DMS79 treated with DMSO at 0.1 percent for 48 hours (cell line): ENCODE data around the gene MXRA8.
A peak's percentile ranks its signal among the peaks of the same experiment; 100 is the strongest.

Experiments used
- DNase-seq: peaks from one replicate; lab custom pipeline; 2025; lab: John Stamatoyannopoulos, UW

MXRA8 gene

GRCh38 chr1:1367315-1367714 lies 9.0 kb upstream of the MXRA8 start:
- DNase-seq = no peak

GRCh38 chr1:1366699-1367066 lies 8.3 kb upstream of the MXRA8 start:
- no peak for DNase-seq

- DNase-seq = no peak
These were observed 7.7 kb upstream of the MXRA8 start for GRCh38 chr1:1365875-1366698.

- no peak for DNase-seq
These were observed 5.9 kb upstream of the MXRA8 start for GRCh38 chr1:1364266-1364665.

- DNase-seq = no peak
These were observed 3.6 kb upstream of the MXRA8 start for GRCh38 chr1:1361982-1362423.

- no peak for DNase-seq
These were observed 3.1 kb upstream of the MXRA8 start for GRCh38 chr1:1361233-1361981.

GRCh38 chr1:1360506-1361169 lies 2.3 kb upstream of the MXRA8 start:
- DNase-seq = no peak

GRCh38 chr1:1359664-1360468 lies 1.5 kb upstream of the MXRA8 start:
- no peak for DNase-seq

- no peak for DNase-seq
These were observed 931 bp upstream of the MXRA8 start for GRCh38 chr1:1359308-1359663.

- DNase-seq = no peak
These were observed 403 bp downstream of the MXRA8 start for GRCh38 chr1:1357871-1358432.

GRCh38 chr1:1356796-1357401 lies 1.5 kb downstream of the MXRA8 start:
- no peak for DNase-seq

GRCh38 chr1:1356166-1356795 lies 2.1 kb downstream of the MXRA8 start:
- DNase-seq = no peak

- DNase-seq = peak; percentile 16
These were observed 2.9 kb downstream of the MXRA8 start for GRCh38 chr1:1355416-1355815.

GRCh38 chr1:1354271-1355247 lies 3.8 kb downstream of the MXRA8 start:
- DNase-seq = no peak

GRCh38 chr1:1353389-1354151 lies 4.8 kb downstream of the MXRA8 start:
- peak; percentile 51 for DNase-seq

GRCh38 chr1:1352786-1353388 lies 5.5 kb downstream of the MXRA8 start:
- DNase-seq = no peak

GRCh38 chr1:1351511-1352427 lies 6.6 kb downstream of the MXRA8 start:
- DNase-seq = no peak
